ENCODE data around the gene TFAP2B.

DNA sequence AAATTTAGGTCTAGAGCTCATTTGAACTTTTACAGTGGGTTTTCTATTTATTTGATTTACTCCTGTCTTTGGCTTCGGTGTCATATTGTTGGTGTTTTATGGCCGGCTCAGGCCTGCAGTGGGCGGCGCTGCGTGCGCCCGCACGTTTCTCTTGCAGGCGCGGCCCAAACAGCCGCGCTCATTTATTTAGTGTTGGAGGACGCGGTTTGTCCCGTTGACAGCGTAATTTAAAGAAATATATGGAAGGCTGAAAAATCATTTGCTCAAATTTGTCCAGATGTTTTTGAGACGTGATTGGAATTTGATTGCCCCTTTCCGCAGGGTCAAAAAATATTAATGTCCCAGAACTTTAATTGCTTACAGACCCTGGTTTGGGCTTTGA is 22.1 kb downstream of the TFAP2B start:
- no peak for TF ChIP-seq EZH2 (IDR thresholded peaks at IDR 0.05; ENCODE audit: insufficient read depth, low read length)
- TF ChIP-seq, protein P1, sequence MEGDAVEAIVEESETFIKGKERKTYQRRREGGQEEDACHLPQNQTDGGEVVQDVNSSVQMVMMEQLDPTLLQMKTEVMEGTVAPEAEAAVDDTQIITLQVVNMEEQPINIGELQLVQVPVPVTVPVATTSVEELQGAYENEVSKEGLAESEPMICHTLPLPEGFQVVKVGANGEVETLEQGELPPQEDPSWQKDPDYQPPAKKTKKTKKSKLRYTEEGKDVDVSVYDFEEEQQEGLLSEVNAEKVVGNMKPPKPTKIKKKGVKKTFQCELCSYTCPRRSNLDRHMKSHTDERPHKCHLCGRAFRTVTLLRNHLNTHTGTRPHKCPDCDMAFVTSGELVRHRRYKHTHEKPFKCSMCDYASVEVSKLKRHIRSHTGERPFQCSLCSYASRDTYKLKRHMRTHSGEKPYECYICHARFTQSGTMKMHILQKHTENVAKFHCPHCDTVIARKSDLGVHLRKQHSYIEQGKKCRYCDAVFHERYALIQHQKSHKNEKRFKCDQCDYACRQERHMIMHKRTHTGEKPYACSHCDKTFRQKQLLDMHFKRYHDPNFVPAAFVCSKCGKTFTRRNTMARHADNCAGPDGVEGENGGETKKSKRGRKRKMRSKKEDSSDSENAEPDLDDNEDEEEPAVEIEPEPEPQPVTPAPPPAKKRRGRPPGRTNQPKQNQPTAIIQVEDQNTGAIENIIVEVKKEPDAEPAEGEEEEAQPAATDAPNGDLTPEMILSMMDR (IDR thresholded peaks at IDR 0.05; ENCODE audit: insufficient read depth, low read depth, low read length) = no peak

Measured in astrocyte (in vitro differentiated cells and primary cell).